ENCODE data around the gene C1orf146.
"Not testable (repeated sequence)": the region's sequence is repeated elsewhere in the genome, so short reads cannot be mapped to it uniquely, and the experiment has no call there.

Gene C1orf146, protein sequence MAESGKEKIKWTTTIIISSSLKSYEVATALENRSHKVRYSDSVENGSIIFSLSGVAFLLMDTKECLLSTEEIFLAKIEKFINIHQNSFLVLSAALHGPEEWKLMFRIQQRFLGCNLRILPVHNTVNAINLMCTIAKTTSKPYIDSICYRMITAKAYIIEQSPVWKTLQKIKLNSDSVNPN
- 0 to 1.2 (median 0) reads per million in 17 experiments for total RNA-seq

DNA sequence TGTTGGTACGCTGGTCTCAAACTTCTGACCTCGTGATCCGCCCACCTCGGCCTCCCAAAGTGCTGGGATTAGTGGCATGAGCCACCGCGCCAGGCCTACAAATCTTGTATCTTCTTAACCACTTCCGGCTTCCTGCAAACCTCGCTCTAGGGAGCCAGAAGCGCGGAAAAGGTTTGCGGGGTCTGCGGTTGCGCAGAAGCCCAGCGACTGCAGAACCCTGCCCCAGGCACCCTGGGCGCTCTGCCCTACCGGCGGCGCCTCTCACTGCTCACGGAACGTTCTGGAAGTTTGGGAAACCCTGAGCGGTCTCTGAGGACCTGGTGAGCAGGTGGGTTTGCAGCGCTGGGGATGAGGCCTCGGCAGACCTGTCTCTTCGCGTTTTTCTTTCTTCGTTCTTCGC lies at the start of gene C1orf146:
C1orf146 (plus strand) TSS at position 195 of the 400 bp plus-strand sequence. CDS start 13,506 bp downstream, outside the sequence.
- DNase-seq, result no peak

DNA sequence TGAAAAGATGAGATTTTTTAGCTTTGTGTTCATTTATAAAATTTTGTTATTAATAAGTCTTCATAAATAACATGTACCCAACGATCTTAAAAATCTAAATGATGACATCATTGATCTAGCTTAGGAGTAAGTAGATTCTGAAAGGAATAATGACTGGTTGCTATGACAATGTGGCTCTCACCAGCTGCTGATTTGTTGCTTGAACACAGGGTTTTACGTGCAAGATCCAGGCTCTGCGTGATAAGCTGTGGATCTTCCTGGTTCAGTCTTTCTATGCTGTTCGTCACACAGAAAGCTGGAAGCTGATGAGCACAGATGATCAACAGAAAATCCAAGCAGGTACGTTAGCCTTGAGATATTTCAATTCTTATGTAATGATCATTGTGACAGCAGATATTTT lies 49.1 kb upstream of the C1orf146 start:
- no peak for DNase-seq

GRCh38 chr1:92169214-92170005 lies 48.3 kb upstream of the C1orf146 start:
- DNase-seq, result no peak

GRCh38 chr1:92184632-92185031 lies 33.1 kb upstream of the C1orf146 start:
- no peak for DNase-seq

DNA sequence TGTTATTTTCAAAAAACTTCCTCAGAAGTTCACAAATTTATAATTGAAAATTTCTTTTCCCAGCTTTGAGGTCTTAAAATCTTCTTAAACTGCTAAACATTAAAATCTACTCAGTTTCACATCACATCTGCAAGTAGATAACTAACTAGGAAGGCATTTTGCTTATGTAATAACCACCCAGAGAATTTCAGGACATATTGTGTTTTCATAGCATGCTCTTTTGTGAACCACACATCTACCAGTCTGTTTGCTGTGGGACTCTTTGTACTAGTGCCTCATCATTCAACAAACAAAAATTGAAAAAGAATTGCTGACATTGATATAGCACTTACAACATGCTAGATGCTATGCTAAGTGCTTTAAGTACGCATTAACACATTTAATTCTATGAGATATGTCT lies 31.6 kb upstream of the C1orf146 start:
- no peak for DNase-seq

GRCh38 chr1:92188436-92189255 lies 29.1 kb upstream of the C1orf146 start:
- DNase-seq, result no peak

DNA sequence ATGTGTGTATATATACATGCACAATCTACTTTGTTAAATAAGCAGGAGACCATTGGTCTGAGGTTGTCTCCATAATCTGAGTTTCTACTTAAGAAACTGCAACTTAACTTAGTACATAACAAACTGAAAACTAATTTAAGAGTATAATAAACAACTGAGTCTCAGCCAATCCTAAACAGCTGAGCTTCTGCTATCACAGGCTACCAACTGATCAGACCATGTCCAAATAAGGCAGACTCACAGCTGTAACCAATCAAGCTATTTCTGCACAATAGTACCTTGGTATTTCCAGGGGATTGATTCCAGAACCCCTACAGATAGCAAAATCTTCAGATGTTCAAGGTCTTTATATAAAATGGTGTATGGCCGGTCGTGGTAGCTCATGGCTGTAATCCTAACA lies 26.0 kb upstream of the C1orf146 start:
- no peak for DNase-seq

DNA sequence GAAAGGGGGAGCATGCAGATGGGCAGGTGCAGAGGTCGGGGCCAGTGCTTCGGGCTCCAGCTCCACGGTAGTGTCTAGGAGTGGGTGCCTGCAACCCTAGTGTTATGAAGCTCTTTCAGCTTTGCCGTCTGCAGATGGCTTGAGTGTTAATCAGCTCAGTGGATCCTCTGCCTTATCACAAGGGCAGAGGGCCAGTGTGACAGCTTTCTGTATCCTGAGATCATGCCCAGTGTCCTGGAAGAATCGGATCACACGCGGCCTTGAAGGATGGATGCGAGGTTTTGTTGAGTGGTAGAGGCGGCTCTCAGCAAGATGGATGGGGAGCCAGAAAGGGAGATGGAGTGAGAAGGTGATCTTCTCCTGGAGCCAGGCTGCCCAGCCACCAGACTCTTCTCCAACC lies 25.5 kb upstream of the C1orf146 start:
- no peak for DNase-seq

- DNase-seq, result peak; percentile 44 to 76 (median 60)
Measured at GRCh38 chr1:92194511-92194910, 23.2 kb upstream of the C1orf146 start.

GRCh38 chr1:92201973-92202372 lies 15.7 kb upstream of the C1orf146 start:
- peak; percentile 2 to 59 (median 44) for DNase-seq

DNA sequence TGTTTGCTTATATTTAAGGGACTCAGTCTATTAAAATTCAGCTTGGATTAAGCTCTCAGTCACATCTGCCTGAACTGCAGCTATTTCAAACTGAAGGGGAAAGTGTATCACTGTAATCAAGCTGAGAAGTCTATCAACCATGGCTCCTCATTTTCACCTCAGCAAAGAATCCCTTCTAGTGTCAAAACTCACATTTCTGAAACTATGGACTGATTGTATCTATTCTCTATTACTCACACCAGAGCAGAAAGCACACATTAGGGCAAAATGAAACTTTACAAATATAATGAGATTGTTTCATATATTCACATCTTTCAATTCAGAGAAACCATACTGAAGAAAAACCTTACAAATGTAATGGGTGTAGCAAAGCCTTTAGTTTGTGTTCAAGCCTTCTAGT lies 14.6 kb upstream of the C1orf146 start:
- no peak for DNase-seq

GRCh38 chr1:92210701-92211100 lies 7.0 kb upstream of the C1orf146 start:
- no peak for DNase-seq

DNA sequence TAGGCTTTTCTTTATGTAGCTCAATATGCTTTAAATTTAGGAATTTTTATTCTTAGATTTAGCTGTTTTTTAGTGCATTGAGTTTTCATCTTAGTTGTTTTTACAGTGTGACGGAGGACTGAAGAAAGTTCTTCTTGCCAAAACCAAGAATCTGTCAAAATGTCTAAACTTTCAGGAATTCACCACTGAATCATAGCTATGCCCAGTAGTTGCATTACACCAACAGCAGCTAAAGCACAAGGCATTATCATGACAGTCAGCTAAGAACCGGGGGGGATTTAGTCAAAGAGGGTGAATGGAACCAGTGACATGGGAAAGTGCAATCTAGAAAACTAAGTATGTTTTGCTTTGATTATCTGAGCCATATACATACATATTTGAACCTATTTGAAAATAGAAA lies 6.5 kb upstream of the C1orf146 start:
- no peak for DNase-seq

- DNase-seq, result no peak
Measured at GRCh38 chr1:92218559-92218958, 844 bp downstream of the C1orf146 start.

DNA sequence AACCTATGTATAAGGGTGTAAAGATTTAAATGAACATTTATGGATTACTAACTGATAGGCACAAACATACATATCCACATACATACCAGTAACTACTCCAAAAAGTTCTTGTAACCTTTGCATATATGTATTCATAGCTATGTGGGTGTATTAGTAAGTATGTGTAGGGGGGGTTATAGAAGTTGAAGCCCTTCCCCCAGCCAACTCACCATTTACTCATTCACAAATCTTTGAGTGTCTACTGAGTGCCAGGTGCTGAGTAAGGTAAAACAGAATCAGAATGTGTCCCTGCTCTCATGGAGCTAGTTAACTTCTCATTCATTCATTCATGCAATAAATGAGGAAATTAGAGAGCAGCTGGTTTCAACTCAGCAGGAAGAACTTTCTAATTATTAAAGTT lies 1.3 kb downstream of the C1orf146 start:
- no peak for DNase-seq

- DNase-seq, result no peak
Measured at GRCh38 chr1:92228401-92228800, 10.7 kb downstream of the C1orf146 start.

DNA sequence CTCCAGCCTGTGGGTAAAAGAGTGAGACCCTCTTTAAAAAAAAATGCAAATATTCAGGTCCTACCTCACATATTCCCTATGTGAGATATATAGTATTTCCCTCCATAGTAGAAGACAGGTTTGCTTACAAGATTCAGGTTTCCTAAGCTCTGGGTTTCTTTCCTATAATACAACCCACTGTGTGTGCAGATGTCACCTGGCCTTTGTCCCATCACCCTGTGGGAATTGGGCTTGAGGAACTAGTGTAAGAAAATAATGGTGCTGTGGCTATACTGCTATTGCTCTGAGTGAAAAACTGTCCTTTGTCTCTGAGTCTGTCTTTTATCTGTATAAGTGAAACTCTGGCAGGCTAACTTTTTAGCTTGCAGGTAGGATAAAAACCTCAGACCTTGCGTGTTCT lies 13.0 kb downstream of the C1orf146 start:
- DNase-seq, result no peak

DNA sequence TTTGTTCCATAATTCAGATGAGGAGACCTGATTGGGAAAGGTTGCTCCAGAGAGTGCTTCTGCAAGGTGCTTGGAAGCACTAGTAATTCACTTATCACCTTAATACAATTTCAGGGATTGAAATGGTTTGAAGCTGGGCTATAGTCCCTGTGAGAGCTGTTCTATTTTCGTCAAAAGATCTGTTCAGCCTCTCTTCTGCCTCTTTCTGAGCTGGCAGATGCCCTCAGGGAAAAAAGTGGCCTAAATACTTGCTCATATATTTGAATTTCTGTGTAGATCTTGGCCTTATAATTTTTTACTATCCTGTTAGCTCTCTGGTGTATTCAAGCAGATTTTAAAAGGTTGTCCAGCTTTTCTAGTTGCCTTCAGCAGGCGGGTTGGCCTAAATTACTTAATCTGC lies 22.3 kb downstream of the C1orf146 start:
- no peak for DNase-seq

DNA sequence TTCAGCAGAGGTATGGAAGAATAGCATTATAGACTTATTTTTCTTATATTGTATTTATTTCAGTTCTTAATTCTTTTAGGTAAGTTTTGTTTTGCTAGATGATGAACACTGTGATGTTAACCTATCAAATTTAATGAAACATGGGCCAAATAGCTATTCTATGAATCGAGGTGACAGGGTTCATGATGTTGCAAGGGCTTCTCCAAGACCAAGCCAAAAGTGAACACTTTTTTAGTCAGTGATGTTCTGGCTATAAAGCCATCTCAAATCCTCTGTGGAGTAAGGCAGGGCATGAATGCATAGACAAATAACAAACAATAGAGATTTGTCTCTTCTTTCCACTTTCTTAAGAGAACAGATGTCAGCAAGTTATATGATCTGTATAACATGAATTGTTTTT lies 26.7 kb downstream of the C1orf146 start:
- DNase-seq, result no peak

- DNase-seq, result not testable (repeated sequence)
Measured at GRCh38 chr1:92254714-92255113, 37.0 kb downstream of the C1orf146 start.

DNA sequence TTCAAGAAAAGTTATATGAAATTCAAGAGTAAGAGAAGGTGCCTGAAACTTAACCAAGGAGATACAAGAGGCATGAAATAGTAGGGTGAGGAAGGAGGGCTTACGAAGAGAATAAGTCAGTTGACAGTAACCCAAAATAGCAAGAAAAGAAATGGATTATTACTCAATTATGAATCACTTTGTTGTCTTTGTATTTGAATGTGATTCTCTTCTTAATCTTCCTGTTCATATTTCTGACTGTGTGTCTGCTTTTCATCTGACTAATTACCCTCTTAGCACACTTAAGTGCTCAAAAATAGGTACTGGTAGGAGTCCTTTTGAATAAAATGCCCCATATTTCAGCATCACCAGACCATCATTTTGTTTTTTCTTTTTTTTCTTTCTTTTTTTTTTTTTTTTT lies 41.6 kb downstream of the C1orf146 start:
- DNase-seq, result no peak

GRCh38 chr1:92262516-92262915 lies 44.8 kb downstream of the C1orf146 start:
- no peak for DNase-seq

DNA sequence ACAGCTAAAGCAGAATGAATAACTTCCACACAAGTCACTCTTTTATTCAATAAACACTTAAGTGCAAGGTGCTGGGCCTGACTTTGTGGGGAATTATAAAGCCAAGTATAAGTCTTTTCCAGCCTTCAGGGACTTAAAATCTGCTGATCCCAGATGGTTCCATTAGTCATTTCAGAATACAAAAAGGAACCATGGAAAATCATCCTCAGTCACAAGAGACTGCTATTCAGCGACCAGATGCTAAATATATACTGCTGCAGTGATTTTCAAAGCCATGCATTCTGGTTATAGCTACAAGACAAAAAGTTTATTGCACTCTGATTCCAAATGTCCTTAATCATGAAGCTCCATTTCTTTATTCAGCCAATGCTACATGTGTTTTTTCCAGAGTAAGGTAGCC lies 55.3 kb downstream of the C1orf146 start:
- DNase-seq, result no peak

GRCh38 chr1:92274939-92275338 lies 57.2 kb downstream of the C1orf146 start:
- no peak for DNase-seq
